Sciatic nerve (tissue), 2 donors: ENCODE measurements around the gene LRGUK. TPM values are rescaled to one million over a fixed set of nuclear protein-coding genes. Genes with fewer than 3 reads are reported as not detected.
"Not testable (repeated sequence)": the region's sequence is repeated elsewhere in the genome, so short reads cannot be mapped to it uniquely, and the experiment has no call there.

Experiments used
- ATAC-seq: fragments of 200-7000 bp; cut with Tn5 transposase; one replicate; pipeline ENCODE4 v1.9.1; 2020; ENCODE audit warnings: mild to moderate bottlenecking, moderate library complexity
- DNase-seq: peaks from one replicate; pipeline ENCODE4 v3.0.0-alpha.2; 2020; ENCODE audit warnings: low spot score
- intact Hi-C: fragments of 100-400 bp; cut with DNase I; formaldehyde crosslinking; loops from one replicate; pipeline ENCODE4 v1.14.2; 2022
- total RNA-seq: library from RNA; stranded (reverse); fragmentation: NEBNext Ultra II Directional; extraction: Animal tissue kit (Norgen Biotek cat#: 25700); gene quantifications from one replicate; pipeline ENCODE4 v1.2.1, GENCODE V29; 2021
- donor health status: DM: no; HTN: no; CAD: no.
- donor health status: DM: no; HTN: no; CAD: no.

The LRGUK gene
- total RNA-seq, 1 donor from 2014 or later, result 0.76 TPM

- DNase-seq, result no peak
- no peak for ATAC-seq
These were observed 84.0 kb downstream of the LRGUK start for GRCh38 chr7:134210976-134211663.

DNA sequence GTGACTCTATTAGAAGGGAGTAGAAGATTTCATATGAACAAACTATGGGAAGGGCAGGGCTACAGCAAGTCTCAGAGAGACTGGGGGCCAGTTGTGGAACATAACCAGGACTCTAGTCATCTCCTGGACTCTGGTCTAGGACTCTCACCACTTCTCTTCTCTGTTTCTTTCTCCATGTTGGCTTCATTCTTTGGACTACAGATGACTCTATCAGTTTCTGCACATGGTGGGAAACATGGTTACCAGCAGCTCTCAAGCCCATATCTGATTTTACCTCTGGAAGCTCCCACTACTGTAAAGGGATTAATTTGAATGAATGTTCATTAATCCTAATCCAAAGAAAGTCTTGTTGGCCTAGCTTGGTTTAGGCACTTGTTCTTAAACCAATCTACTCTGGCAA is 84.7 kb downstream of the LRGUK start:
- no peak for ATAC-seq
- intact Hi-C loops, result no loop called here
- DNase-seq, result no peak

More at GRCh38 chr7:134210976-134211663, 84.0 kb downstream of the LRGUK start:
- intact Hi-C loops, result no loop called here

DNA sequence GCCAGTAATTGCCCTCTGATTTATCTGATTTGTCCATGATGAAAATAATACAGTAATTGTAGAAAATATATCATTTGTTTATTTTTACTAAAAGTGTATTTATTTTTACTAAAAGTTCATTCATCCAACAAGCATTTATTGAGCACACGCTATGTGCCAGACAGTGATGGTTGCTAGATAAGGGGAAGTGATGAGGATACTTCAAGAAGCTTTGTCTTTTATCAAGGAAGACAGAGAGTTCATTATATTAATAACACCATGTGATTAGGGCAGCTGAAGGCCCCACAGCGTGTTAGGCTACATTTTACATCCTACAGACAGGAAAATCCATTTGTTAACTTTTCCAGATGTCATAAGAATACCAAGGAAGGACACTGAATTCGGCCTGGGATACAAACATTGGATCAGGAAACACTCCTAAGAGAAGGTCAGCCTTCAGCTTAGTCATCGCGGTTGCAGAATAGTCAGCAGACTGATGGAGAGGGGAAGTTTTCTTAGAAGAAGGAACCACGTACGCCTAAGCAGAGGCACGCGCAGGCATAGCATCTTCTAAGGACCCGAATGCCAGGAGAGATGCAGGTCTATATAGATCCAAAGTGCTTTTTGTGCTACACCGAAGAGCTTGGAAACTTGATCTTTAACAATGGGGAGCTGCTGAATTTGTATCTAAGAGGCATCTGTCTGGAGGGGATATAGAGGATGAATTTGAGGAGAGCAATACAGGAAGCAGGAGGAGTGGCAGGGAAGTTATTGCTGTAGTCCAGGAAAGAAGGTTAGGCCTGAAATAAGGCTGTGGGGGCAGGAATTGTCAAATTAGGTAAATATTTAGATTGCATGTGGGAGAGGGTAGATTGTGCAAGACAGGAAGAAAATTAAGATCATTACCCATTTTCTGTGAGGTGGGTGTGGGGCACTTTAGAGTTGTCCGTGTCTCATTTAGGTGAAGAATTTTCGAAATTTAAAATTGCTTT is 85.7 kb downstream of the LRGUK start:
- DNase-seq (no peak), ATAC-seq (no peak)
- intact Hi-C loops, result no loop called here

DNA sequence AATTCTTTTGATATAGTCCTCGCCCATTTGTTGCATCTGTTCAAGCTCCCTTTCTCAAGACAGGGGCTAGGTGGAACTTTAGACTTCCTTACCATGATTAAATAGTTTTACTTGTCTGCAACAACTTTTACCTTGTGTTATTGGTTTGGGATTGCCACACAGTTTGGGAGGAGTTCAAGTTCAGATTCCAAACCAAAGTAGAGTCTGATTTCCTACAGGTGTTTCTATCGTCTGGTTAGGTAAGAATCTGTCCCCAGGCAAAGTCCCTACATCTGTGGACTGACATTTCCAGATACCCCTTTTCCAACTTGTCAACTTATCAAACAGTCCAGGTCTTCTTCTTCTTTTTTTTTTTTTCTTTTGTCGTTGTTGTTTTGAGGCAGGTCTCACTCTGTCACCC is 93.1 kb downstream of the LRGUK start:
- ATAC-seq, result no peak
- intact Hi-C loops, result no loop called here
- DNase-seq, result no peak

DNA sequence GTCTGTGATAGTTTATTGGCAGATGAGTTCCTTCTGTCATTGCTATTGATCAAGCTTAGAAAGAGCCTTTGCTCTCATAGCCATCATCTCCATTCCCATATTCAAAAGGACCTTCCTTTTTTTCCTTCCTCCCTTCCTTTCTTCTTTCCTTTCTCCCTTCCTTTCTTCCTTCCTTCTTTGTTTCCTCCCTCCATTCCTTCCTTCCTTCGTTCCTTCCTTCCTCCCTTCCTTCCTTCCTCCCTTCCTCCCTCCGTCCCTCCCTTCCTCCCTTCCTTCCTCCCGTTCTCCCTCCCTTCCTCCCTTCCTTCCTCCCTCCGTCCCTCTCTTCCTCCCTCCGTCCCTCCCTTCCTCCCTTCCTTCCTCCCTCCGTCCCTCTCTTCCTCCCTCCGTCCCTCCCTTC is 104.2 kb downstream of the LRGUK start:
- intact Hi-C loops, DNase-seq, ATAC-seq: not testable (repeated sequence)

DNA sequence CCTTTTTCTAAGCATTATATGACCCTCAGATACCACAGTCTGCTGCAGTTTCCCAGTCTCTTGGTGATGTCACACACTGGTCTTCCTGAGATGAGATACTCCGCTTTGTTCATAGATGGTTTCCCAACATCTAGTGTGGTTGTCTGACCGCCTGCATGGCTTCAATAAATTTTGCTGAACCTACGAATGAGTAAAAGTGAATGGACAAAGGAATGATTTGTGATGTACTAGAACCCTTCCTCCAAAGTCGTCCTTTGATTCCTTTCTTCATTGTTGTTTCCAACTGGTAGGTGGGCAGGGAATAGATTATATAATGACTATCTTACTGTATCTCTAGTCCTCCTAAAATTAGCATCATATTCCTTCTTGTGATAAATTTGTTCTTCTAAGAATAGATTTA is 107.1 kb downstream of the LRGUK start:
- intact Hi-C loops, result no loop called here
- ATAC-seq (no peak), DNase-seq (no peak)

DNA sequence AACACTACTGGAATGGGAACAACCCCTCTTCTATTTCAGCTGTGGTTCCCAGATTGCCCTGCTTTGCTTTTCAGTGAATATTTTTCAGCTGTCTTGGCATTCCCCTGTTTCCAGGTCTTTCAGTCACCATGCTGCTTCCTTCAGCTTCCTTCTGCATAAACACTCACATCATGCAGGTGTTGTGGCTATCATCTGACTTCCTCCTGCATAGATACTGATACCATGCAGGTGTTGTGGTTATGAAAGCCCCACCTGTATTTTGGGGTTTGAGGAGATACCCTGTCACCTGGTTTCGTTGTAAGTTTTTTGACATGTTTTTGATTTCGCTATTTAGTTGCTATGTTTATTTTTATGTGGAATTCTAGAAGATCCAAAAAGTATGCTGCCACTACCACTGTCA is 118.1 kb downstream of the LRGUK start:
- intact Hi-C loops, result no loop called here
- ATAC-seq (no peak), DNase-seq (no peak)

DNA sequence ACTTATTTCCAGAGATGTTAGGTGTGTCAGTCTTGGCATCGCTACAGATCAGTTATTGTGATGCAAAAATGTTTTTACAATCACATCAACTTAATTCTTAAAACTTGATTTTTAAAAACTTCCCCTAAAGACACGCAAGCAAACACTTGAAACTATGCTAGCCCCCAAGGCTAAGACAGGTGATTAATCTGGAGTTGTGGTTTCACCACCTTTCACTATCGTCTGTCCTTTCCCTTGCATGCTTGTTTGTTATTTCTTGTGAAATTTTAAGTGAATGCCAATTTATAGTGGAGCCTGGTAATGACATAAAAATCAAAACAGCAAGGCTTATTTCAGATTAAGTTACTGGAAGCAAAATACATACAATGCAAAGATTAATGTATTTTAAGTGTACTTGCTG is 119.2 kb downstream of the LRGUK start:
- intact Hi-C loops, result no loop called here
- ATAC-seq (no peak), DNase-seq (no peak)

GRCh38 chr7:134246761-134247160 is 119.6 kb downstream of the LRGUK start:
- intact Hi-C loops, result no loop called here
- DNase-seq (no peak), ATAC-seq (no peak)

GRCh38 chr7:134248196-134248595 is 121.1 kb downstream of the LRGUK start:
- intact Hi-C loops, result no loop called here
- no peak for DNase-seq
- no peak for ATAC-seq

GRCh38 chr7:134254311-134254710 is 127.2 kb downstream of the LRGUK start:
- DNase-seq (no peak), ATAC-seq (no peak)
- intact Hi-C loops, result no loop called here

DNA sequence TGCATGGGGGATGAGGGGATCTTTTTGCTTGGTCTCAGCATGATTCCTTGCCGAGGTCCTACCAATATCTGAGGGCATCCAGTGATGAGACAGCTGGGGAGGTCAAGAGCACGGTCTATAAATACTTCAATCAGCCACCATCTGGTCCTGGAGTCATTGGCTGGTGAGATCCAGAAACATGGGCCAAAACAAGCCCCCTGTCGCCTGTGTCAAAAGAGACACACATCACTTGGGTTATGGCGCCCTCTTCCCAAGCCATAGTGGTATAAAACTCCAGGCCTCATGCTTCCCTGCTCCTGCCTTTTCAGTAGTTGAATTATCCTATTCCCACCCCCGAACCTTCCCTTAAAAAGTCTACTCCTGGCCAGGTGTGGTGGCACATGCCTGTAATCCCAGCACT is 128.7 kb downstream of the LRGUK start:
- ATAC-seq, result no peak
- no peak for DNase-seq
- intact Hi-C loops, result no loop called here

- intact Hi-C loops, result no loop called here
- DNase-seq (no peak), ATAC-seq (no peak)
These were observed 135.2 kb downstream of the LRGUK start for GRCh38 chr7:134262322-134262721.

DNA sequence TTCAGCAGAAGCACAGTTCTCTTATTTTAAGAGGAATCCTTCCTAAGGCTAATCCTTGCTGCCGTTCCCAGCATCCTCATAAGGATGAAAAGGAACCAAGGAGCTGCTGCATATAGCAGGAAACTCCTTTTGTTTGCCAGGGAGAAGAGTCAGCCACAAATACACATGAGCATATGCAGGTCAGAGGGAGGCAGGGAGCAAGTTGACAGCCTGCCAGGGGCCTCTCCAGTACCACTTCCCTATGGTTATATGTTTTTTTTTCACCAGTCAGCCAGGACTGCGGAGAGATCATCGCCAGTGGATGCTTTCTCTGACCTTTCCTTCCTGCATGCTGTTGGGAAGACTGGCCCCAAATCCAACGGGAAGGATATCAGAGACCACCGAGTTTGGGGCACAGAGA is 149.8 kb downstream of the LRGUK start:
- intact Hi-C loops, result no loop called here
- ATAC-seq (no peak), DNase-seq (no peak)

GRCh38 chr7:134278502-134279153 is 151.5 kb downstream of the LRGUK start:
- DNase-seq, result no peak
- no peak for ATAC-seq
- intact Hi-C loops, result no loop called here

- no peak for ATAC-seq
- intact Hi-C loops, result no loop called here
- no peak for DNase-seq
These were observed 152.2 kb downstream of the LRGUK start for GRCh38 chr7:134279336-134279735.

- no peak for ATAC-seq
- DNase-seq, result no peak
- intact Hi-C loops, result no loop called here
These were observed 152.8 kb downstream of the LRGUK start for GRCh38 chr7:134279898-134280297.

DNA sequence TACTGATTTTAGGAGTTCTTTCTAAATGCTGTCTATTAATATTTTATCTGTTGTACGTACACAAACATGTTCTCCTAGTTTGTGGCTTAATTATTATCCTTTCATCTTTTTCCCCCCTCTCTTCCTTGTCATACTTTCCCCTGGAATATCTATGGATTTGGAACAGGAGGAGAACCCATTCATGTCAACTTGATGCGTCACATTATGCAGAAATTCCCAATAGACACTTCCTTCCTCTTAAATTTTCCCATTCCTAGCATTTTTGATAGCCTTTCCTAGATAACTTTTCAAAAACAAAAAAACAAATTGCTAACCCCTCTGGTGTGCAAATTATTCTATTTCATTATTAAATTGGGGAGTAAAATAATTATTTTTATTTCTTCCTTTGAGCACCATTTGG is 153.4 kb downstream of the LRGUK start:
- no peak for ATAC-seq
- DNase-seq, result no peak
- intact Hi-C loops, result no loop called here

DNA sequence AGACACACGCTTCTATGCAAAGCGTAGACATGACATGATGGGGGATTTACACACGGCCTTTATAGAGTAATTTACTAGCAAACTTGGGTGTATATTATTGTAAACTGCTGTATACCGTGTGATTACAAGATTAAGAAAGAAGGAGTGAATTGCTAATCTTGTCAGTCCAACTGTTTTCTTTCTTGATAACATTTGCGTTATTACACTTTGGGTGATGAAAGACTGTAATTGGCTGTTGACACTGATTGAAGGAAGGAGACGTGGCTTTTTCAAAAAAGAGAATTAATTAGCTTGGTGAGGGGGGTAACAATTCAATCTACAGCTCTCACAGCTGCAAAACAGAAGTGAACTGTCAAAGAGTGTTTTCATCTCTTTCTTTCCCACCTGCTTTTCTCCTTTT is 156.9 kb downstream of the LRGUK start:
- no peak for ATAC-seq
- intact Hi-C loops, result no loop called here

DNA sequence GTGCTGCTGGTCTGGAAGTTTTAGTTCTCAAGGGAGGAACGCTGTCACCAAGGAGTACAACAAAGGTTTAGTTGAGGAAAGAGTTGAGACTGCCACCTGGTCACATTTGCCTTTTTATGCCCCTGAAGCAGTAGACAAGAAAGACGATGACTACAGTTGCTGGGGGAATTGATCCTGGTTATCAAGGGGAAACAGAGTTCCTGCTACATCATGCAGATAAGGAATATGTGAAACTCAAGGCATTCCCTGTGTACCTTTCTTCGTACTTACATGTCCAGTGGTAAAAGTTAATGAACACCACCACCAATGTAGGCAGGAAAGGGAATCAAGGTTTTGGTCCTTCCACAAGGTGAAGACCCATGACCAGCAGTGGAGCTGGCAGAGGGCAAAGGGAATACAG is 157.8 kb downstream of the LRGUK start:
- ATAC-seq (no peak), DNase-seq (no peak)
- intact Hi-C loops, result no loop called here

More for the DNA sequence above, 156.9 kb downstream of the LRGUK start:
- DNase-seq, result no peak
